Activated CD8-positive, alpha-beta memory T cell treated with anti-CD3 and anti-CD28 coated beads, Interleukin-2, amount 50 U/mL, for 24 hours (primary cell): Measurements from ENCODE around the gene SOS1.
"Not testable (repeated sequence)": the region's sequence is repeated elsewhere in the genome, so short reads cannot be mapped to it uniquely, and the experiment has no call there.

Source experiments
- DNase-seq: peaks from one replicate; pipeline ENCODE4 v3.0.0-alpha.2; 2020; ENCODE audit errors: extremely low read depth

The SOS1 gene

DNA sequence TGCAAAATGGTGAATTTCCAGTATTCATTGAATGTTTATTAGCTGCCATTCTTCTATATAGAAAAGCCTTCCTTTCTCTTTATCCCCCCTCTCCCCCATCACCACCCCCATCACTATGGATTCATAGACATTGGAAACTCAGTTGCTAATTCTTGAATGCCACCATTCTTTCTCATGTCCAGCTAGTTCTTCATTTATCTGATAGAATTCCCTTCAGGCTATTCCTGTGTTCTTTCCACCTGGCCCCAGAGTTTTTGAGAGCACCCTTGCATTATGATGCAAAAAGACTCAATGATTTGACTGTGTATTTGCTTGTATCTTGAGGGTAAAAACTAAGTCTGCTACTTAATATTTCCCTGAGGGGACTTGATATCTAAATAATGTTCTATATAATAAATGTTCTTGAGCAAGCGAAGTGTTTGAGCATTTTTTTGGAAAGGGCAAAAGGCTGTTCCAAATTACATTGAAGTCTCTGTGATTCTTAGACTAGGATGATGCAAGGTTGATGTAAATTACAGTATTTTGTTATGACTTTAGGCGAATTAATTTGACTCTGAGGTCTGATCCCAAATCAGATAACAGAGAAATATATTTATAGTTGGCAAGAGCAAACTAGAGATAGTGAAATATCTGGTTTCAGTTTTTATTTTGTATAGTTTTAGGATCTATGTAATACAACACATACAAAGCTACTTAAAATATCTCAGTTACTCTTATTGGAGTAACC lies 18.8 kb upstream of the SOS1 start:
- DNase-seq = no peak

DNA sequence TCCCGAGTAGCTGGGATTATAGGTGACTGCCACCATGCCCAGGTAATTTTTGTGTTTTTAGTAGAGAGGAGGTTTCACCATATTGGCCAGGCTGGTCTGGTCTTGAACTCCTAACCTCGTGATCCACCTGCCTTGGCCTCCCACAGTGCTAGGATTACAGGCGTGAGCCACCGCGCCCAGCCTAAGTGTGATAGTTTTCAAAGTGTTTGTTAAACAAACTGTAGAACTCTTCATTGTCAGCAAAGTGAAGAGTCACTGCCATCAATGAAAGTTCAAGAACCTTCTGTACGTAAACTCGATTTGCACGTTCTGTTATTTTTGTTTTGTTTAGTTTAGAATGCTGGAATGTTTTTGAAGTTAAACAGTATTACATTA lies 18.0 kb upstream of the SOS1 start:
- no peak for DNase-seq

DNA sequence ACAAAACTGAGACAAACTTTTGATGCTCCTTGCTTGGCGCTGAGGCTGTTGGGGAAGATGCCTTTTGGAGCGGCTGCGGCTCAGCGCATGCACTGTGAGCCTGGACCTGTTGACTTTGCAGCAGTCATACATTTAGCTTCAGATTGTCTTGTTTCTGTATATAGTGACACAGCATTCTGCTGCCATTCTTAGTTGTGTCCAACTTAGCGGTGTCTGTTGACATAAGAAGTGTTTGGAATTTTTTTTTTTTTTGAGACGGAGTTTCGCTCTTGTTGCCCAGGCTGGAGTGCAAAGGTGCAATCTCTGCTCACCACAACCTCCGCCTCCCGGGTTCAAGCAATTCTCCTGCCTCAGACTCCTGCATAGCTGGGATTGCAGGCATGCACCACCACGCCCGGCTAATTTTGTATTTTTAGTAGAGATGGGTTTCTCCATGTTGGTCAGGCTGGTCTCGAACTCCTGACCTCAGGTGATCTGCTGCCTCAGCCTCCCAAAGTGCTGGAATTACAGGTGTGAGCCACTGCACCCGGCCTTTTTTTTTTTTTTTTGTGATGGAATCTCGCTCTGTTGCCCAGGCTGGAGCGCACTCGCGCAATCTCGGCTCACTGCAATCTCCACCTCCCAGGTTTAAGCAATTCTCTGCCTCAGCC lies 17.5 kb upstream of the SOS1 start:
- not testable (repeated sequence) for DNase-seq

DNA sequence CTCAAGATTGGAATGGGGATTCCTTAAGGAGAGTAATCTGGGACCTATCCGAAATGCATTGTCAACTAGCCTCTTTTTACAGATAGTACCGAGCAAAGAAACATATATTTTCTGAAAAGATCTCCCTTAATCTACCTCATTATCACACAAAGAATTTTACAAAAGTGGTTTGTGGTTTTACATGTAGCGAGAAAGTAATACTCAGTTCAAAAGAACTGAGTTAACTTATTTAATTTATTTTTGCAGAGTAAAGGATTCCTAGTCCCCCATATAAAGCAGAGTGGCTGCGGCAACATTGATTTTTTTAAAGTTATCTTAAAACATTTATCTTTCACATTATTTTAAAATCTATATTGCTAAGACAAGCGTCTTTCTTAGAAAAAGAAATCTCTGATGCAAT lies 15.9 kb upstream of the SOS1 start:
- DNase-seq = no peak

DNA sequence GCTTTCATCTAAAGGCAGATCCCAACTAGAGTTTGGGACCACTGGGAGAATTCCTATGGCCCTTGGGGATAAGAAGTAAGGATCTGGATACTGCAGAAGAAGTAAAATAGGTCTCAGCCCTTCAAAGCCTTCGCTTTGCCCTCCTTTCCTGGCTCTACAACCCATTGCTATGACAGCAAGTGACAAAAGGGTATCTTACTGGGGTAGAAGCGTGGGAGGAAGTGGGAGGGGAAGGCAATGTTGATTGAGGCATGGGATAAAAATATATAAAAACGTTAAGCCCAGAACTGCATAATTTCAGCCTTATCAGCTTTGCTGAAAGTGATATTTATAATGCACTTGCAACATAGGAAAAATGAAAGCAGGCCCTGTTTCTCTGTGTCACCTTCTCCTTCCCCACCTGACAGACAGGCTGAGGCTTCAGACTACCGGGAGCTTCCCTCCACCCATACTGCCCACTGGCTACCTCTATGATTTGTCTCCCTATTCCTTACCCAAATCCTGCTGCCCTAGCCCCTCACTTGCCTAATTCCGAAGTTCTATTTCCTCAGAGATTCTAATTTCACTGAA lies 14.9 kb upstream of the SOS1 start:
- no peak for DNase-seq

DNA sequence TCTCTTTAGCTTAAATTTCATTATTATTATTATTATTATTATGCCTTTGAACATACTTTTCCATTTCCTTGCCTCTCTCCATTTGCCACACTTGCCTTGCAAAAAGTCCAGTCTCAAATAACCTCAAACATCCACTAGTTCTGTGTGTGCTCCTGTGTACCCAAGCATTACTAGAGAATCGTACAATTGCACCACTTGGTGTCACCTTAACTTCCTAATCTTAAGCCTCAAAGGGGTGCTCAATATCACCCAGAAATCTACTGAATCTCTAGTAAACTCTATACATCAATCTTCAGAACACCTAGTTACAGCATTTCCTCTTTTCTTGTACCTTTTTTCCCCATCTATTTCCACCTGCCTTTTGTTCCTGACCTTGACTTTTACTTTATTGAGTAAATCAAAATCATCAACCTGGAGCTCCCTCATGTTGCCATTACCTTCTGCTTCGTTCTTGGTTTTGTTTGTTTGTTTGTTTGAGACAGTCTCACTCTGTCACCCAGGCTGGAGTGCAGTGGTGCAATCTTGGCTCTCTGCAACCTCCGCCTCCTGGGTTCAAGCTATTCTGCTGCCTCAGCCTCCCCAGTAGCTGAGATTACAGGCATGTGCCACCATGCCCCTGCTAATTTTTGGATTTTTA lies 12.5 kb upstream of the SOS1 start:
- no peak for DNase-seq

DNA sequence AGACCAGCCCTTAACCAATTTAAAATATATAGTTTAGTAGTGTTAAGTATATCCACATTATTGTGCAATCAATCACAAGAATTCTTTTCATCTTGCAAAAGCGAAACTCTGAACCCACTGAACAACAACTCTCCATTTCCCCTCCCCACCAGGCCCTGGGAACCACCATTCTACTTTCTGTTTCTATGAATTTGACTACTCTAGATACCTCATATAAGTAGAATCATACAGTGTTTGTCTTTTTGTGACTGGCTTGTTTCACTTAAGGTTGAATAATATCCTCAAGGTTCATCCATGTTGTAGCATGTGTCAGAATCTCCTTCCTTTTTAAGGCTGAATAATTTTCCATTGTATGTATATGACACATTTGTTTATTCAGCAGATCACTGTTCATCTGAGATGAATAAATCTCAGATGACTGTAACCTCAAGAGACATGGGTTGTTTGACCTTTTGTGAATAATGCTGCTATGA lies 8.1 kb upstream of the SOS1 start:
- peak; percentile 57 for DNase-seq

DNA sequence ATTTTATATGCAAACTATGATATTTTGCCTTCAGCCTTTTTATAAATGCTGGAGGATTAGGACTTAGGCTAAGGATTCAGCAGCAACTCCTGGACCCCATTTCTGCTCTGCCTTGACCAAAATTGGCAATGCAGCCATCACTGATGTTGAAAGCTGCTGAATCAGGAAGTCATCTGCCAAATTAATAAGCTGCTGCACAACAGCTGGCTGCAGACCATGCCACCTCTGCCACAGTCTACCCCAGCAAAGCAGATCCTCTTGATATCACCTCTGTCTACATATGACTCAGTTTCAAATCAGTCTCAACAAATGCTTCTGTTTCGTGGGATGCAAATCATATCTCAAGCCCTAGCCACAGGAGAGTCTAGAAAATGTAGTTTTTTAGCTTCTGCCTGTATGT lies 7.1 kb upstream of the SOS1 start:
- no peak for DNase-seq

DNA sequence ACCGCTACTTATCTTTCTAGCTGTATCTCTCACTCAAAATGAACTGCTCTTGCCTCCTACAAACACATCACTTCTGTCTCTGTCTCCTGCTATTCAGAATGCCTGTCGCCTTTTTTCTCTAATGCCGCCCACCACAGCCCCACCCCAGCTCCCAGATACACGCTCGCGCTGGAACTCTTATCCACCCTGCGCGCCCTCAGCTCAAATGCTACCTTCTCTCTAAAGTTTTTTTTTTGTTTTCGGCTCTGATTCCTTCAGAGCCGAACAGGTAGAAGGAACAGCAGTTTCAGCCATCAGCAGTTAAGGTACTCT lies 3.9 kb upstream of the SOS1 start:
- DNase-seq = no peak

DNA sequence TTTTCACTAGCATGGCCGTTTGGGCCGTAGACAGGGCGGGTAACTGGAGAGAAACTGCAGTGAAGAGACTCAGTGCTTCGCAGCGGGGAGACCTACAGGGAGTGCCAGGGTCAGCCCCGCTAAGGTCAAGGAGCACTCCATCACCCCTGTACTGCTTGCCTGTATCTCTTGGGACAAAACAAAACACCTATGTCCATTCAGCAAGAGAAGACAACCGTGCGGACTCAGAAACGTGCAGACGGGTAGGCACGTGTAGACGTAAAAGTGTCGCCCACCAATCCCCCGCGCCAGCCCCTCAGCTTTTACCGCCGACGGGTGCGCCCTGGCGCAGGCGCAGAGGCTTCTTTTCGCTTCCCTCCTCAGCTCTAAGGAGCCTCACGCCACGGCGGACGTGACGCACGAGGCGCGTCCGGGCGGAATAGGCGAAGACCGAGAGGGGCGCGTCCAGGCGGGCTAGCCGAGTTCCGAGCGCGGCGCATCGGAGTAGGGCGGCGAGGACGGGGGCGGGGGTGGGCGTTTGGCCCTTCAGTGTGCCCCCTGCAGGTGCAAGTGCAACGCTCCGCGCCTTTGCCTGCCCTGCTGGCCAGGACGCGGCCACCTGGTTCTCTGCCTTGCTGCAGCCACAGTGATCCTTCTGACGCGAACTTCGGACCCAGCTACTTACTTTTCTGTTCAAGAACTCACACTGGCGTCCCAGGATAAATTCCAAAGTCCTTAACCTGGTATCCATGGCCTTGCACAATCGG lies 3.3 kb upstream of the SOS1 start:
- DNase-seq = peak; percentile 92

DNA sequence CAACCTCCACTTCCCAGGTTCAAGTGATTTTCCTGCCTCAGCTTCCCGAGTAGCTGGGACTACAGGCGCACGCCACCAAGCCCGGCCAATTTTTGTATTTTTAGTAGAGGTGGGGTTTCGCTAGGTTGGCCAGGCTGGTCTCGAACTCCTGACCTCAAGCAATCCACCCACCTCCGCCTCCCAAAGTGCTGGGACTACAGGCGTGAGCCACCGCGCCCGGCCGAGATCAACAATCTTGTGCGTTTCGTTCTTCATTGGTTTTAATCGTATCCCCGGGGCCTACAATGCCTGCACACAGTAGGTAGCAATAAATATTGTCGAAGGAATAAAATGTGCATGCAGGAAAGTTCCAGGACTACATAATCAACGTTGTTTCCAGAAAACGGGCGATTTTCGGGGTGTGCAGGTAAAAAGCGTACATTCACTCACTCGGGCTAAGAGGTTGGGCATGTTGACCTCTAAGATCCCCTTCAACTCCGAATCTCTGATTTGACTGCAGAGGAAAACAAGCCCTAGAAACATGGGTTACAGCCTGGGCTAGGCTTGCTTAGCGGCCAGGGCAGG lies 2.7 kb upstream of the SOS1 start:
- no peak for DNase-seq

DNA sequence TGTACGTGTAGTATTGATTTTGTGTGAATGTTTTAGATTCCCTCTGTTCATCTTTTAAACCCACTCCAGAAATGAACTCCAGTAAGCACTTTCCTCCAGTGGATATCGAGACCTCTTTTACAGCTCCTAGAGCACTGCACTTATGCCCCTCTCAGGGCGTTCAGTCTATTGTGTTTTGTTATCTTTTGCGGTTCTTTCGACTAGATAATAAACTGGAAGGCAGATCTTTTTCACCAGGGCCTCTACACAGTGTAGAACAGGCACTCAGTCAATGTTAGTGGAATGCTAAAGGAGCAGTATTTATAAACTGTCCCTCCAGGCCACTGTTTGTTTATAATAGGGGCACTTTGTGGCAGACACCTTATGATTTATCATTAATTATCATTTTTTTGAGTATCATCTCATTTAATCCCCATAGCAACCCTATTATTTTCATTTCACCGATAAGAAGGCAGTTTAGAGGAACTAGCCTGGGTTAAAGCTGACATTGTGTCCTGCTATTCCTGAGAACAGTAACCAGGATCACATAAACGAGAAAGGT lies 742 bp upstream of the SOS1 start:
- DNase-seq = no peak

DNA sequence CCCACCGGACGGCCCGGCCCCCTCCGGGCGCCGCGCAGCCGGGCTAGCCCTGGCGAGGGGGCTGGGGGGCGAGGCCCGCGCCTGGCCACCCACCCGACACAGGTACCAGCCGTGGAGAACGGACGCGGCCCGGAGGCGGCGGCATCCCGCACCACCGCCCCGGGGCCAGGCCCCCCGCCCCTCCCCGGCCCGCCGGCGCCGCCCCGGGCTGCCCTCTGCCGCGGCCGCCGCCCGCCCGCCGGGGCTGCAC lies 405 bp downstream of the SOS1 start:
- DNase-seq = no peak

DNA sequence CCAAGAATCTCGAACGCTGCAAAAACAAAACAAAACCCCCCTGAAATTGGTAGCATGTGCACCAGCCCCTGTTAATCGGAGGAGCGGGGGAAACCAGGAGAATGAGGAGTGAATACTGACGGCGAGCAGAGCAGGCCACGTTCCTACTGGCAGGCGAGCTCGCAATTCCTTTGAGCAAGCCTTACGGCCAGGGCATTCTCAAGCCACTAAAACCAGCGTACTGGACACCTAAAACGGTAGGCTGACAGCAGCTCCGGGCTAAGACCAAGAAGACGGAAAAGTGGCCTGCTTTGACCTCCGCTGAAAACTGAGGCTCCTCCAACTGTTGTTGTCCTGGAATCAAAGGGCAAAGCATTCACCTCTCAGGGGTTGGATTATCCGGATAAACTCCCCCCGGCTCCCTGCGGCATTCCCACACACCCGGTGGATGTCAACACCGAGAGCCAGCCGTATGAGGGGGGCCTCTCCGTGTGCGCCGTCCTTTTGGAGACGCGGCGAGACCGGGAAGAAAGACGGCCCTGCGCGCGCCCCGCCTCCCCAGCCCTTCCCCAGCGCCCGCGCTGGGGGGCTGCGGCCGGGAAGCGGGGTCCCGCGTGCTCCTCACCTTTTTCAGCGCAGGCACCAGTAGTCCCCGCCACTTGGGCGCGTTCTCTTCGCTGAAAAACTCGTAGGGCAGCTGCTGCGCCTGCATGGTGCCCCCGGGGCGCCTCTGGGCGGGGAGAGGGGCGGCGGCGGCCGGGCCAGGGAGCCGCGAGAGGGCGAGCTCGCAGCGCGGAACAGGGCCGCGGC lies 925 bp downstream of the SOS1 start:
- no peak for DNase-seq

DNA sequence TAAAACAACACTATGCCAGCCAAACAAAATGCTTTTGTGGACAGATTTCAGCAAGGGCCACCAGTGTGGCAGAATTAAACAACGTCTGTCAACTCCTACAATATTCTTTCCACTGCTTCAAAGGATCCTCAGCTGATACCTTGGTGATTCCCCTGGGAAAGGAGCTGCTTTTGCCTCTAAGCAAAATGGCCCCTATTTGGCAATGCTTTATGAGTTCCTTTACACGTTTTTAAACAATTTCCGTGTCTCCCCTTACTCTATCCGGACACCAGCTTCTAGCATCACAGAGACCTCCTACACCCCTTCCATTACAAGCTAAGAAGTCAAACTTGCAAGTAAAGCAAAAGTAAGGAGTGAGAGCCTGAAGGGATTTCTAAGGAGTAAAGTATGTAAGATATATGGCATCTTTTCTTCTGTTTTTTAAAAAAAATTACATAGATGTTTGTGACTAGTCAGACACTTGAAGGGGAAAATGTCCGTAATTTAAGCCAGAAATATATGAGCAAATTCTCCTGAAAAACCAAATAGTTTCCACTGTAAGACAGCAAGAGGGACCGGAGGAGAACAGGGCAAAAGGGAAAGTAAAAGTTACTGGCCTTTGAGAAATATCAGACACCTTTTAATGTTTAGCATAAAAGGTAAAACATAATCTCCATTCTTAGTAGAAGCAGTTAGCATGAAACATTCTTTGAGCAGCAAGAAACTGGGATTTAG lies 1.9 kb downstream of the SOS1 start:
- no peak for DNase-seq

DNA sequence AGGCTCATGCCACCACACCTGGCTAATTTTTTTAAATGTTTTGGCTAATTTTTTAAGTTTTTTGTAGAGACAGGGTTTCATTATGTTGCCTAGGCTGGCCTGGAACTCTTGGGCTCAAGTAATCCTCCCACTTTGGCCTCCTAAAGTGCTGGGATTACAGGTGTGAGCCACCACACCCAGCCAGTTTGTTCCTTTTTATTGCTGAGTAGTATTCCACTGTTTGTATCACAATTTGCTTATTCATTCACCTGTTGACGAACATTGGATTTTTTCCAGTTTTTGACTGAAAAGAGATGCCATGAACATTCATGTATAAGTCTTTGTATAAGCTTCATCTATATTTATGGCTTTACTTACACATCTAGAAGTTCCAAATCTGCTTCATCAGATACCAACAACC lies 5.3 kb downstream of the SOS1 start:
- DNase-seq = no peak

DNA sequence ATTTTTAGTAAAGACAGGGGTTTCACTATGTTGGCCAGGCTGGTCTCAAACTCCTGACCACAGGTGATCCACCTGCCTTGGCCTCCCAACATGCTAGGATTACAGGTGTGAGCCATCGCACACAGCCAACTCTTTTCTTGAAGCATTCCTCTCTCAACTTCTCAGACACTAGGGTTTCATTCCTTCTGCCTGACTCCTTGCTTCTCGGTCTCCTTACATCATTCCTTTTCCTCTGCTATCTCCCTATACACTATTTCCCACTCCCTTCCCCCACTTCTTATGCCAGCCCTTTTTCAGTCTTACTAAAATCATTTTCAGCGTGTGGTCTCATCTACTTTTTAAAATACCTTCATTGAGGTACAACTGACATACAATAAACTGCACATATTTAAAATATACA lies 6.1 kb downstream of the SOS1 start:
- no peak for DNase-seq

DNA sequence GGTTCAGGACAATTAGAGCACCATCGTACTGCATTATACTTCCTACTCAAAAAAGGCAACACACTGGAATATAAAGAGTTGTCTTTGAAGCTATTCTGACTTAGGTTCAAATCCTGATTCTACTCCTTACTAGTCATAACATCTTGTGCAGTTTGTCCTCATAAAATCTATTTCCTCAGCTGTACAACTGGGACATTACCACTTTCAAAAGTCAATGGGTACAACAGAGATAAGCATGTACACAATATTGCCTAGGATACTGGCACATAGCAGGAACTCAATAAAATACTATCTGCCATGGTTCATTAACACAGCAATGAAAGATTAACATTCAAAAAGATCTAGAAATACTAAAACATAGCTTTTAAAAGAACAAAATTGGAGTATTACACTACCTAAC lies 11.3 kb downstream of the SOS1 start:
- DNase-seq = no peak

DNA sequence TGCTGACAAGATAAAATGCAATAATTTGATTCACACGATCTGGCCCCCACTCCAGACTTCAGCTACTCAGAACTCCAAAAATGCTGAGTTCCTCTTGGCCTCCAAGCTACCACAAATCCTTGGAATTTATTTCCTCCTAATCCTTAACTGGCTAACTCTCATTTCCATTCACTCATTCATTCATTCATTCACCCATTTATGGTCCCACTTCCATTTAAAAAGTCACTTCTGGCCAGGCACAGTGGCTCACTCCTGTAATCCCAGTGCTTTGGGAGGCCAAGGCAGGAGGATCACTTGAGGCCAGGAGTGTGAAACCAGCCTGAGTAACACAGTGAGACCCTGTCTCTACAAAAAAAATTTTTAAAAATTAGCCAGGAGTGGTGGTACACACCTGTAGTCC lies 12.5 kb downstream of the SOS1 start:
- no peak for DNase-seq

DNA sequence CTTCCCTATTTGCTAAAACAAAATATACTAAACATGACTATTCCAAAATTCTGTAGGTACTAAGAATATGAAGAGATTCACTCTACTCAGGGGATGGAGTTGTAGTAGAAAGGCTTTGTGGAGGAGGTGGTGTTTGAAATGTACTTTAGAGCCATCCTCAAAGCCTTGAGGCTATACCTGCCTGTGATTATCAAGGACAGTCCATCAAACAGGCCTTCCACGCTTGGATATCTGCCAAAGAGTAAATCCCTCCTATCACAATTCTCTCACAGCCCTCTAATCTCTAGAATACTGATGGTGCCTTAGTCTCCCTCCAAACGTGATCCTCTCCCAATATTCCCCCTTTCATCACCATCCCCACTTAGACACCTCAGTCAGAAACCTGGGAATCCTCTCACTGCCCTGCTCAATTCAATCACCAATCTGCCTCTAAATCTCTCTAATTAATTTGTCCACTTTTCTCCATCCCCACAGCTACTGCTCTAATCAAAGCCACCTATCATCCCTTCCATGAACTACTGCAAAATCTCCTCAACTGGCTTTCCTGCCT lies 13.1 kb downstream of the SOS1 start:
- DNase-seq = no peak
